ENCODE results near the gene ZNF157. TPM values are rescaled to one million over a fixed set of nuclear protein-coding genes. Genes with fewer than 3 reads are reported as not detected.

The ZNF157 gene
- total and polyA plus RNA-seq, 2 experiments from 2014 or later = 0.68 to 1.5 TPM

GRCh38 chrX:47420265-47420664 is 49.9 kb downstream of the ZNF157 start (continued):
- TF ChIP-seq ZNF462 (CRISPR knock-in tag; IDR thresholded peaks at IDR 0.05) (no peak), JUNB (IDR thresholded peaks at IDR 0.05; ENCODE audit: unreplicated experiment) (no peak), NANOG (IDR thresholded peaks at IDR 0.05; ENCODE audit: borderline replicate concordance) (no peak), POLR2AphosphoS5 (IDR thresholded peaks at IDR 0.05; ENCODE audit: low read depth) (no peak)

- H4K20me1 ChIP-seq (replicated peaks; ENCODE audit: insufficient read depth) = no peaks in the 10 kb centered on the region
- H3K27me3 ChIP-seq (ENCODE audit: insufficient read depth) = no peaks in the 10 kb centered on the region
- no peak overlapping the region for H3K4me3 ChIP-seq
- ATAC-seq = no peak
- no peaks in the 10 kb centered on the region for H3K36me3 ChIP-seq (ENCODE audit: insufficient read depth)
- no peak overlapping the region for H2AFZ ChIP-seq
- no peaks in the 10 kb centered on the region for H3K4me1 ChIP-seq (ENCODE audit: insufficient read depth)
- no peak overlapping the region for H3K27ac Mint-ChIP-seq
- no peaks in the 10 kb centered on the region for H3K4me1 Mint-ChIP-seq
- no peak for DNase-seq (ENCODE audit: low spot score)
- H3K27me3 Mint-ChIP-seq (ENCODE audit: insufficient read depth, low read depth, poor library complexity) = peaks cover 4% of the 10 kb centered on the region
- H3K4me3 Mint-ChIP-seq = no peak overlapping the region
- H3K27ac ChIP-seq (ENCODE audit: low read depth) = no peak overlapping the region
- peaks cover 19% of the 10 kb centered on the region for H3K9me3 Mint-ChIP-seq
- no peaks in the 10 kb centered on the region for H3K79me2 ChIP-seq (replicated peaks; ENCODE audit: insufficient read depth)
- no peaks in the 10 kb centered on the region for H3F3A ChIP-seq (replicated peaks; ENCODE audit: low read depth)
- no peaks in the 10 kb centered on the region for H3K9me2 ChIP-seq (ENCODE audit: insufficient read depth)
- peaks cover 3% of the 10 kb centered on the region; the same call in 1 of the 3 replicates for H3K36me3 Mint-ChIP-seq (ENCODE audit: low read depth)
- no peak overlapping the region for H3K4me2 ChIP-seq
- TF ChIP-seq ZNF462 (CRISPR knock-in tag; IDR thresholded peaks at IDR 0.05) = no peak
- no peak for TF ChIP-seq CTCF (conservative IDR thresholded peaks at IDR 0.05; ENCODE audit: low read depth in 2 of 2)
- no peak for TF ChIP-seq POLR2AphosphoS5 (IDR thresholded peaks at IDR 0.05; ENCODE audit: low read depth)
- no peak for TF ChIP-seq EZH2phosphoT487 (IDR thresholded peaks at IDR 0.05; ENCODE audit: unreplicated experiment)
- no peak for TF ChIP-seq ETS1 (IDR thresholded peaks at IDR 0.05)
Observed at GRCh38 chrX:47420962-47421361, 50.6 kb downstream of the ZNF157 start.

All from GM23338 (cell line).